Fibroblast of skin of left quadriceps (primary cell): ENCODE results near the gene GALT.

Experiments
- DNase-seq, 2 experiments: peaks; one replicate each; pipeline ENCODE4 v3.0.0-alpha.2; 2013; ENCODE audit warnings: low read depth in 2 of 2

Gene GALT

DNA sequence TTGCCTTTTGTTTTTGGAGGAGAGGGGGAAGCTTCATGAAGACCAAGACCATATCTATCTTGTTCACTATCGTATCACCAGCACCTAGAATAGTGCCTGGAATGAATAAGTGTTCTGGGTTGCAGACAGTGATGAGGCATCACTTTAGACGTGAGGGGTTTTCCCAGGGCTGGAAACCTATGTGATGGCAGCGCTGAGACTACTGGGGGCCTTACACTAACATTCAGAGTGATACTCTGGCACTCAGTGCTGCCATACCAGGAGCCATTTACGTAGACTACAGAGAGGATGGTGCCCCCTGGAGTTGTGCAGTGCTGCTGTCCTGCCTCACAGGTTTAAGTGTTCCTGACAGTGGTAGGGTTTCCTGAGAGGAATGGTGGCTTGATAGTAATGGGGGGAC, 37.7 kb downstream of the GALT start:
- no peak for DNase-seq

DNA sequence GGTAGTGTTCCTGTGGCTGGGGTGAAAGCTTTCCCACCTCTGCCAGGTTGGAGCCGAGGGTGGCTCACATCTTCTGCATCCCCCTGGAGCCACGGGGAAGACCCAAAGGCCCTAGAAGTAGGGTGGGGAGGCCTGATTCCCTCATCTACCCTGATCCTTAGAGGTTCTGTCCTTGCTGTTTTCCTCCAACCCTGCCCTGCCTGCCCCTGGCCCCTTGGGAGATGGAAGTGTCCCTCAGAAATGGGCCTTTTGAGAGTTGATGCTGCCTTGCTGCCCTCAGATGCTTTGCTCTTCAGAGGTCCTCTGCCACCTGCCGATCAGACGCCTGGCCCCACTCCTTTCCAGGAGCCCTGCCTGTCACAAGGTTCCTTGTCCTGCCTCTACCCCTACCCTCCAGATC, 38.3 kb downstream of the GALT start:
- DNase-seq = no peak

DNA sequence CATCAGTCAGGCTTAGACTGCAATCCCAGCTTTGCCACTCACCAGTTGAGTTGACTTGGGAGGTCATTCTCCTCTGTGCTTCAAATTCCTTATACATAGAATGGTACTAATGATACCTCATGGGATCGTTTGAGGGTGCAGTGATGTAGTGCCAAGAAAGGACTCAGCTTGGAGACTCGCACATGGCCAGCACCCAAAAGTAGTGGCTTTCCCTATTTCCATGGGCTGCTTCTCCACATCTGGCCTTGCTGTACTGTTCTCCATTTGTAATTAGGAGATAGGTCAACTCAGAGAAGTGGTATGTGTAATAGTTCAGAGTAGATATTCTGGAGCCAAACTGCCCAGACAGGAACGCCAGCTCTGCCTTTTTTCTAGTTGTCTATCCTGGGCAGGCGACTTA, 39.1 kb downstream of the GALT start:
- DNase-seq = no peak

DNA sequence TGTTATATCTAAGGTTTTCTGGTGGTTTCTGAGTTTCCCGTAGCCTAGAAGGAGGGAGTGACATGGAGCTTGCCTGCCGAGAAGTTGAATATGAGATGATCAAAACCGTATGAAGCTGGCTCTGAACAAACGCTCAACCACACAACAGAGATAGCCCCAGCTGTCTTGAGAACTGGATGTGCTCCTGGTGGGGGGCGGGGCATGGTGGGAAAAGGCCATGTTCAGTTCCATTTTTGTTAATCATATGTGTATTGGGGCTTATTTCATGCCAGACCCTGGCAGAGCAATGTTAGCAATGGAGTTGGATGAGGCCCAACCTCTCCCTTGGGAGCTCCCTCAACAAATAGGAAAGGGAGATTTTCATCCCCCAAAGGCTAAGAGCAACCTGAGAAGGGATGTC, 39.8 kb downstream of the GALT start:
- no peak for DNase-seq

DNA sequence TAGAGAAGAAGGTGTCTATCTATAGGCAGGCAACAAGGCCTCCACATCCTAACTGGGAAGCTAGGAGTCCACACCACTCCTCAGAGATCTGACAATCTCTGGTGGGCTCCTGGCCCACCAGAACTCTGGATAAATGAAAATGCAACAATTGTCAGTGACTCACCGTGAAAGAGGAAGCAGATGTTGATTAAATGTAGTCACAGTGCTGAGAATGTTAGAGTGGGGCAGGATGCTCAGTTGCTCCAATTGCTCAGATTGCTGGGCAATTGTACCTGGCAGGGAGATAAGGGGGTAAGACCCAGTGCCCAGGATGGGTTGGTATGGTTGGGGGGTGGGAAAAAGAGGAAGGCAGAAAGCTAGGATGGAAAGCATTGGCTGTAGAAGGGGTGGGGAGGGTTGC, 40.3 kb downstream of the GALT start:
- DNase-seq = no peak

DNA sequence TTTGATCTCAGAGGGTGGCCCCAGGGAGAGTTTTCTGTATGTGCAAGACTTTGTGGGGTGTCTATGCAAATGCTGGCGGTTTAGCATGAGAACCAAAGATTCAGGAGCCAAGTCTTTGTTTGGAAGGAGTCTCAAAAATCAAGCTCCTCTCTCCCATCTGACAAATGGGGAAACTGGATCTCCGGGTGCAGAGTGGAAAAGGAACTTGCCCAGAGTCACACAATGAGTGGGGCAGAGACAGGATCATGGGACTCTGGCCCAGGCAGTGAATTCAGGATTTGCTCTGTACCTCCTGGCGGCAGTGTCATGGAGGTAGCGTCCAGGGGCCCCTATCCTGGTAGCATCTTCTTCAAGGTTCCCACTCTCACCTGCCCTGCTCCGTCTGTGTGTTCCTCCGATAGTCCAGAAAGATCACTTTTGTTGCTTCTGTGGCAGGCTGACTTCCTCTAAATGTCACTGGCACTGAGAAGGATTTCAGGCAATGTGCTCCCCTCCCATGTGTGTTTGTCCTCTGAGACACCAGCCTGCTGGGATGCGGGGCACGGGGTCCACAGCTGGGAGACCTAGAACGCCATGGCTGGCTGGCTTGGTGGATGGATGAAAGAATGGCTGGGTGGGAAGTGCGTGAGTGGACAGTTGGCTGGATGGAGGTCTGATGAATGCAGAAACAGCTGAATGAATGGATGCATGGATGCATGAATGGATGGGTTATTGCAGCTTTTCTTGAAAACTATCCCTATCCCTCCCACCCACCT, 41.0 kb downstream of the GALT start:
- no peak for DNase-seq

DNA sequence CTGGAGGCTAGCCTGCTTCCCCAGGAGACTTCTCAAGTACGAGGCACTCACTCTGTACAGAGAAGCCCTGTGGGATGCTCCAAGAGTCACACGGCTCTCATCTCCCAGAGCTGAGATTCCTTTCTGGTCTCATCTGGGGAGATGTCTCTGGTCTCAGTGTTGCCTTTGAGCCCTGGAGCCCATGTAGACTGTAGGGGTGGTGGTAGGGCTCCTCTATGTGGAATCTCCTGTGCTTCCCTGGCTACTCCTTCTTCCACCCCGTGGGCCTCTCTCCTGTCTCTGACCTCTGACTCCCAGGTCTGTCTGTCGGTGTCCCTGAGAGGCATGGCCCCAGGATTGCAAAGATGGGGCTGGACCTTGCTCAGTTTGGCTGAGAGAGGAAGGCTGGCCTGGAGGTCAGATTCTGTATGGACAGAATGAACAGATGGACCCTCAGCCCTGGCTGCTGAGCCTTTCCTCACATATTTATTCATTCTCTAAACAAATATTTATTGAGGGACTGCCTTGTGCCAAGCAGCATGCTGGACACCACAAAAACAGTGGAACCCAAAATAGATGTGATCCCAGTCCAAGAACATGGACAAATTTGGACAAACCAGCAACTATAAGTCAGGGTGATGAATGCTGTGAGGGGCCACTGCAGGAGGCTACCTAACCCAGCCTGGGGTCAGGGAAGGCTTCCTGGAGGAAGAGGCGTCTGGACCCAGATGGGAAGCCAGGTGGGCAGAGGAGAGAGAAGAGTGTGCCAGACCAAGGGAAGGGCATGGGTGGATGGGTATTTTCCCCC, 42.0 kb downstream of the GALT start:
- no peak for DNase-seq

DNA sequence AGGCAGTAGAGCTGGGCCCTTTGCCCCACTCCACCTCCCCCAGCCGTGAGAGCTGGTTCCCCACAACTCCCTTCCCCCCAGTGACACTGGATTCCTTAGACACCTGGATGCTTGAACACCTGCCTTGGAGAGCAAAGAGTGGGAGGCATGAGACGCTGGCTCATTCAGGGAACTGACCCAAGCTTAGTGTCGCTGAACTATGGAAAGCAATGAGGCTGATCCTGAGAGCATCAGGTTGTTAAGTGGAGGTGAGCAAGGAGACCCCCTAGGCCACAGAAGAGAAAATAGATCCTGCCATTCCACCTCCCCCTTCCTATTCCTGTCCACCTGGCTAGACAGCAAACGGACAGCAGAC, 42.6 kb downstream of the GALT start:
- DNase-seq = no peak

DNA sequence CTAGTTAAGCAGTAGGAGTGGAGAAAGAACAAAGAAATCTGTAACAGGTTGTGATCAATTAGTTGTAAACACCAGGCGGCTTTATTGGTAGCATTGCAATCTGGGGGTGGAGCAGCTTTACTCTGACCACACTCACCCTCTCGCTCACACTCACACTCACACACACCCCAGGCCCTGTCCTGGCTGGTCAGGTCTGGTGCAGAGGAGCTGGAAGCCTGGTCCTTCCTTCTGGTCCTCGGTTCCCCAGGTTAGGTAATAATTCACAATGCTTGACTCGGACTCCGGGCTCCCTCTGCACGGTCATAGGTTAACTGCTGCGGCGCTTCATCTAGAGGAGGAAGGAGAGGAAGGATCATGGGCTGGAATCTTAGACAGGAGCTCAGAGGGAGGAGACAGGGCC, 43.0 kb downstream of the GALT start:
- DNase-seq = no peak

DNA sequence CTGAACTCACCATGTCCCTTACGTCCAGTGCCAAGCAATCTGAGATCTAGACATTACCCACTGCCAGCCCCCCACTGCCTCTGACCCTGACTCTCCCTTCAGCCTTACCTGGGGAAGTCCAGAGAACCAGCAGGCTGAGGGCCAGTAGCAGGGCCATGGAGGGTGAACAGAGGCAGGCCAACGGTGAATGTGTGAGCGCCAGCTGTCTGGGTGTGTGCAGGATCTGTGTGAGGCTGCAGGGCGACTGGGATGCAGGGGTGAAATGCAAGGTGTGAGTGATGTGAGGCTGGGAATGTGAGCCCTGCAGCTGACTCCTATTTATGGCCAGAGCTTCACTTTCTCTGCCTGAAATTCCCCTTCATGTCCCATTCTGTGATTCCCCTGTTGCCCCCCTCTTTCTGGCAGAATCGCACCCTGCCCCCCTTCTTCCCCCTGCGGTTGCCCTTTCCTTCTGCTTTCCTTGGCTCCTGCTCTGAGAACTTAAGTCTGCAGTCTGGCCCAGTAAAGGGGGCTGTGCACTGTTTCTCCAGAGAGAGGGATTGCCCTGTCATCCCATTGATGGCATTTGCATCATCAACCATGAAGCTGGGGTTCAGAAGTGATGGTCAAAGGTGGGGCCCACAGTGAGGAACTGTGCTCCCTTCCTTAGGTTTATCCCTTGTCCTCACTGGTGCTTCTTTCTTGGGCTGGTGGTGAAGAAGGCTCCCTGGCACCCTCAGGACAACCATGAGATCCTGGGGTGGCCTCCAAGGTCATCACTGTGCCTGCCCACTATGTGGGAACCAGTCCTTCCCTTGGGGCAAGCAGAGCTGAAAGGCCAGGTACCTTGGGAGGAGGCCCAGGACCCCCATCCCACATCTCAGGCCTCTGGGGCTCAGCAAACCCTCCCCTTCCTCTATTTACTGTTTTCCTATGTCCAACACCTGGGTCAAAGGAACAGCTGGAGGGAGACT, 44.8 kb downstream of the GALT start, which contains the start of gene CCL19:
Gene CCL19, minus strand, starts transcription at position 294 of the 953 bp plus-strand sequence. Its CDS starts 137 bp downstream, at position 157.
- no peak for DNase-seq

DNA sequence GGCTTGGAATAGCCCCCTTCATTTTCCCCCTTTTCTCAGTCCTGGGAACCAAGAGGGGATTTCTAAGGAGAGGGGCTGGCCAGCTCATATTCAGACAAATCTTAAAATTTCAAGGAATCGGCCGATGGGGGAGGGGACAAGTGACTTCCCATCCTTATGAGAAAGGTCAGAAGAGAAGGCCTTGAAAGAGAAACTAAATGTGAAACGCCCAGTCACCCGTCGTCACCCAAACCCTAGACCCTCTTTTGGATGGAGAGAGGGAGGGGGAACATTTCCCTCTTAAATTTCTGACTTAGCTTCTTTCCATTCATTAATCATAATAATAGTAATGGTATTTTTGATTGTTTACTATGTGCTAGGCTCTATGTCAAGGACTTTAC, 45.5 kb downstream of the GALT start:
- DNase-seq = no peak

DNA sequence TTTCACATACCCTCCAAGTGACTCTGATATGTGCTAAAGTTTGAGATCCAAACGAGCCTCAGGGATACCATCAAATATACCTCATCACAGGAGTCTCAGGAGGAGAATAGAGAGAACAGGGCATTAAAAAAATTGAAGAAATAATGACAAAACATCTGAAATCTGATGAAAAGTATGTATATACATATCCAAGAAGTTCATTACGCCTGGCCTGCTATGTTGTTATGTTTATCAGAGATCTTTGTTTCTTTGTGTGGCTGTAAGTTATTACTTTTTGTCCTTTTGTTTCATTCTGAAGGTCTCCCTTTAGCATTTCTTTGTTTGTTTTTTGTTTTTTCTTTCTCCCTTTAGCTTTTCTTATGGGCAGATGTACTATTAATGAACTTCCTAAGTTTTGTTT, 47.1 kb downstream of the GALT start:
- no peak for DNase-seq

DNA sequence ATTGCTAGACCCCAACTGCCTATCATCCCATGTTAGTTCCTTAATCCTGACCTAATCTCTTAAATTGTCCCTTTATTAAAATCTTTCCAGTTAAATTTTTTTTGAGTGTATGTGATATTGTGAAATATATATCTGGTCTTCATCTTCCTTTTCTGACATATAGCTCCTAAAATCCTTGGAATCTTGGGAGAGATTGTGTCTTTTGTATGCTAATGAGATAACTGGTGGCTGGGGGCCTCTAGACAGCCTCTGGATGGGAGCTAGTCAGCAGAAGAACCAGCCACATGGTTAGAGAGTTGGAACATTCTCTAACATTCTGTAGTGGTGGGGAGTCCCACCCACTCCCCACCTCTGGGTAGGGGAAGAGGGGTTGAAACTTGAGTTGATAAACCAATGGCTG, 48.3 kb downstream of the GALT start:
- no peak for DNase-seq
